SW 1271 (cell line): ENCODE results near the gene SLC38A10.

Experiments
- DNase-seq, 2 experiments: peaks; one replicate each; lab custom pipeline; 2025; lab: John Stamatoyannopoulos, UW

The SLC38A10 gene

GRCh38 chr17:81241648-81242420, 53.3 kb downstream of the SLC38A10 start:
- peak in 1 of 2 experiments; percentile 24 for DNase-seq

GRCh38 chr17:81241203-81241602, 53.9 kb downstream of the SLC38A10 start:
- DNase-seq, result no peak

GRCh38 chr17:81240761-81241160, 54.3 kb downstream of the SLC38A10 start:
- DNase-seq, result no peak

- DNase-seq, result peak in 1 of 2 experiments; percentile 13
Measured at GRCh38 chr17:81239714-81240555, 55.2 kb downstream of the SLC38A10 start.

- peak; percentile 99 for DNase-seq
Measured at GRCh38 chr17:81238815-81239713, 56.0 kb downstream of the SLC38A10 start, which contains the start of the genes NDUFAF8 and TEPSIN. NDUFAF8 (plus strand) TSS chr17:81239318; CDS start chr17:81239364, 46 bp downstream. TEPSIN (minus strand) TSS chr17:81239055; CDS start chr17:81239033, 22 bp downstream.

GRCh38 chr17:81238490-81238814, 56.7 kb downstream of the SLC38A10 start:
- no peak for DNase-seq

- DNase-seq, result no peak
Measured at GRCh38 chr17:81237591-81238489, 57.3 kb downstream of the SLC38A10 start.

GRCh38 chr17:81236784-81237183, 58.3 kb downstream of the SLC38A10 start:
- no peak for DNase-seq

GRCh38 chr17:81235822-81236740, 59.0 kb downstream of the SLC38A10 start:
- no peak for DNase-seq

- DNase-seq, result no peak
Measured at GRCh38 chr17:81234940-81235821, 59.9 kb downstream of the SLC38A10 start.

GRCh38 chr17:81234506-81234855, 60.6 kb downstream of the SLC38A10 start:
- no peak for DNase-seq

GRCh38 chr17:81233811-81234505, 61.1 kb downstream of the SLC38A10 start:
- no peak for DNase-seq

- DNase-seq, result no peak
Measured at GRCh38 chr17:81233316-81233715, 61.8 kb downstream of the SLC38A10 start.

- DNase-seq, result no peak
Measured at GRCh38 chr17:81232616-81233241, 62.4 kb downstream of the SLC38A10 start.

- DNase-seq, result no peak
Measured at GRCh38 chr17:81231766-81232581, 63.1 kb downstream of the SLC38A10 start.

- DNase-seq, result no peak
Measured at GRCh38 chr17:81231121-81231645, 63.9 kb downstream of the SLC38A10 start.
